H1 (cell line): ENCODE measurements around the gene MORC1. TPM values are rescaled to one million over a fixed set of nuclear protein-coding genes. Genes with fewer than 3 reads are reported as not detected.
A peak's percentile ranks its signal among the peaks of the same experiment; 100 is the strongest.

ENCODE experiments used
- CTCF ChIA-PET: fragments of 300-600 bp; sonication (Branson Sonifier 250); formaldehyde crosslinking; loops from one replicate; lab custom pipeline; 2021; ENCODE audit not compliant: partially characterized antibody; lab: Charles Lee
- POLR2A ChIA-PET: fragments of 300-600 bp; sonication (Branson Sonifier 250); formaldehyde crosslinking; loops from one replicate; lab custom pipeline; 2021; ENCODE audit warnings: inconsistent platforms; ENCODE audit not compliant: partially characterized antibody; lab: Charles Lee
- DNase-seq, 2 experiments: peaks; one replicate each; pipeline versions ENCODE4 v3.0.0 to v3.0.0-alpha.2; 2010 to 2022; ENCODE audit warnings: low spot score in 2 of 2, low read depth in 1 of 2, mixed read lengths in 1 of 2
- FAIRE-seq: peaks from 2 replicates; lab custom pipeline; 2011; peaks lifted over from hg19 to GRCh38; lab: Jason Lieb, UNC
- H2AFZ ChIP-seq: 2 replicates; pipeline ENCODE4 v1.8.1; 2012; ENCODE audit warnings: low read length, inconsistent platforms
- H2AK5ac ChIP-seq: 2 replicates; pipeline ENCODE4 v1.6.1; 2013; ENCODE audit warnings: low read depth, low read length
- H2BK120ac ChIP-seq: replicated peaks from 2 replicates; pipeline ENCODE3; 2013; ENCODE audit warnings: low read depth, low read length, inconsistent platforms
- H2BK12ac ChIP-seq: 2 replicates; pipeline ENCODE4 v1.6.1; 2013; ENCODE audit warnings: low read depth, low read length
- H2BK15ac ChIP-seq: 2 replicates; pipeline ENCODE4 v1.6.1; 2013; ENCODE audit warnings: low read length
- H2BK20ac ChIP-seq: 2 replicates; pipeline ENCODE4 v1.6.1; 2013; ENCODE audit warnings: low read length
- H2BK5ac ChIP-seq: 2 replicates; pipeline ENCODE4 v1.6.1; 2013; ENCODE audit warnings: low read depth, low read length
- H3K14ac ChIP-seq: 2 replicates; pipeline ENCODE4 v1.6.1; 2013; ENCODE audit warnings: inconsistent platforms; ENCODE audit not compliant: insufficient read length
- H3K18ac ChIP-seq: 2 replicates; pipeline ENCODE4 v1.6.1; 2013; ENCODE audit warnings: low read length; ENCODE audit errors: extremely low read depth
- H3K23ac ChIP-seq: 2 replicates; pipeline ENCODE4 v1.6.1; 2013; ENCODE audit warnings: inconsistent platforms; ENCODE audit not compliant: insufficient read length
- H3K23me2 ChIP-seq: 2 replicates; pipeline ENCODE4 v1.6.1; 2013; ENCODE audit warnings: low read depth, low read length
- H3K27ac ChIP-seq: 2 replicates; pipeline ENCODE4 v1.6.1; 2011; ENCODE audit warnings: low read depth, low read length, inconsistent platforms
- H3K27me3 ChIP-seq, 4 experiments: replicated peaks in 1 of 4; 1 replicate in 1 of 4; 2 replicates in 3 of 4; pipeline versions ENCODE4 v1.6.1 to v1.8.1; 2011 to 2013; ENCODE audit warnings: low read length in 3 of 4, mild to moderate bottlenecking in 3 of 4, inconsistent platforms in 2 of 4, mixed read lengths in 2 of 4, moderate library complexity in 1 of 4; ENCODE audit not compliant: control insufficient read depth in 3 of 4, insufficient read depth in 3 of 4; ENCODE audit errors: extremely low read depth in 1 of 4
- H3K36me3 ChIP-seq, 4 experiments: 2 replicates each; pipeline versions ENCODE4 v1.6.1 to v1.8.1; 2011 to 2013; ENCODE audit warnings: mild to moderate bottlenecking in 4 of 4, low read length in 3 of 4, moderate library complexity in 2 of 4, control low read depth in 1 of 4, inconsistent platforms in 1 of 4; ENCODE audit not compliant: insufficient read depth in 4 of 4, control insufficient read depth in 2 of 4
- H3K4ac ChIP-seq: replicated peaks from 2 replicates; pipeline ENCODE3; 2013; ENCODE audit warnings: low read length, low read depth, mixed read lengths, inconsistent platforms; ENCODE audit not compliant: insufficient read length
- H3K4me1 ChIP-seq, 4 experiments: replicated peaks in 1 of 4; 1 replicate in 1 of 4; 2 replicates in 3 of 4; pipeline versions ENCODE4 v1.6.1 to v1.8.1; 2011 to 2013; ENCODE audit warnings: low read length in 3 of 4, inconsistent platforms in 2 of 4, mixed read lengths in 1 of 4; ENCODE audit not compliant: insufficient read depth in 4 of 4, control insufficient read depth in 3 of 4
- H3K4me2 ChIP-seq, 2 experiments: 2 replicates each; pipeline versions ENCODE4 v1.6.1 to v1.8.1; 2011 to 2013; ENCODE audit warnings: low read depth in 2 of 2, low read length in 2 of 2, control low read depth in 1 of 2, inconsistent platforms in 1 of 2, mild to moderate bottlenecking in 1 of 2; ENCODE audit not compliant: insufficient read depth in 1 of 2
- H3K4me3 ChIP-seq, 4 experiments: fragments of 200-600, 300-600 bp in 1 of 4; sonication (generic), shearing (Covaris generic), sonication (Bioruptor Twin) in 1 of 4; 2 replicates each; pipeline versions ENCODE4 v1.5.1 to v1.8.1; 2011 to 2016; ENCODE audit warnings: low read length in 4 of 4, low read depth in 3 of 4, control low read depth in 2 of 4, inconsistent platforms in 2 of 4, mild to moderate bottlenecking in 2 of 4, mixed read lengths in 1 of 4, moderate library complexity in 1 of 4; ENCODE audit not compliant: insufficient read depth in 2 of 4; ENCODE audit errors: extremely low read depth in 1 of 4
- H3K56ac ChIP-seq: replicated peaks from 2 replicates; pipeline ENCODE3; 2013; ENCODE audit warnings: low read depth, mild to moderate bottlenecking, mixed read lengths, low read length, inconsistent platforms; ENCODE audit not compliant: insufficient read length
- H3K79me1 ChIP-seq: 2 replicates; pipeline ENCODE4 v1.6.1; 2013; ENCODE audit warnings: low read depth, low read length, control low read depth
- H3K79me2 ChIP-seq, 2 experiments: 2 replicates each; pipeline versions ENCODE4 v1.6.1 to v1.8.1; 2012 to 2013; ENCODE audit warnings: low read length in 2 of 2, mild to moderate bottlenecking in 2 of 2, inconsistent platforms in 1 of 2; ENCODE audit not compliant: insufficient read depth in 2 of 2, control insufficient read depth in 1 of 2
- H3K9ac ChIP-seq, 4 experiments: replicated peaks in 1 of 4; 1 replicate in 1 of 4; 2 replicates in 3 of 4; pipeline versions ENCODE4 v1.6.1 to v1.8.1; 2011 to 2013; ENCODE audit warnings: low read depth in 3 of 4, low read length in 3 of 4, control low read depth in 2 of 4, mild to moderate bottlenecking in 2 of 4, moderate library complexity in 2 of 4, inconsistent platforms in 1 of 4; ENCODE audit errors: extremely low read depth in 1 of 4
- H3K9me3 ChIP-seq, 2 experiments: 2 replicates each; pipeline versions ENCODE4 v1.6.1 to v1.8.1; 2012 to 2013; ENCODE audit warnings: mild to moderate bottlenecking in 2 of 2, moderate library complexity in 2 of 2, control low read depth in 1 of 2, inconsistent platforms in 1 of 2, low read depth in 1 of 2, low read length in 1 of 2, mixed read lengths in 1 of 2; ENCODE audit not compliant: insufficient read depth in 2 of 2
- H4K20me1 ChIP-seq, 2 experiments: replicated peaks in 1 of 2; 2 replicates each; pipeline versions ENCODE3 to v1.8.1; 2011 to 2013; ENCODE audit warnings: inconsistent platforms in 2 of 2, low read length in 2 of 2, mild to moderate bottlenecking in 1 of 2; ENCODE audit not compliant: insufficient read depth in 2 of 2, control insufficient read depth in 1 of 2
- H4K5ac ChIP-seq: 2 replicates; pipeline ENCODE4 v1.6.1; 2013; ENCODE audit warnings: low read length, low read depth, mixed read lengths, inconsistent platforms; ENCODE audit not compliant: insufficient read length
- H4K8ac ChIP-seq: 2 replicates; pipeline ENCODE4 v1.8.0; 2013; ENCODE audit warnings: mild to moderate bottlenecking, moderate library complexity, low read length, inconsistent platforms; ENCODE audit not compliant: insufficient read depth; ENCODE audit errors: extremely low read depth
- H4K91ac ChIP-seq: replicated peaks from 2 replicates; pipeline ENCODE3; 2013; ENCODE audit warnings: low read length, mixed read lengths, inconsistent platforms; ENCODE audit not compliant: insufficient read length
- BCL11A ChIP-seq, 2 experiments: IDR thresholded peaks; one replicate each; pipeline ENCODE4 v1.6.1; 2011; ENCODE audit warnings: low read depth in 2 of 2, low read length in 2 of 2, mild to moderate bottlenecking in 2 of 2
- CHD2 ChIP-seq: IDR thresholded peaks from 2 replicates; pipeline ENCODE4 v1.6.1; 2012; ENCODE audit warnings: low read length, improper control_type of control experiment
- CTCF ChIP-seq, 3 experiments: IDR thresholded peaks; 1 replicate in 2 of 3; 2 replicates in 1 of 3; pipeline versions ENCODE4 v1.5.1 to v1.6.1; 2011; ENCODE audit warnings: low read length in 3 of 3, mild to moderate bottlenecking in 3 of 3, inconsistent platforms in 2 of 3, low read depth in 1 of 3, moderate library complexity in 1 of 3; ENCODE audit not compliant: insufficient read depth in 1 of 3; ENCODE audit errors: control extremely low read depth in 1 of 3
- FOSL1 ChIP-seq: IDR thresholded peaks from 2 replicates; pipeline ENCODE4 v1.6.1; 2011; ENCODE audit warnings: mild to moderate bottlenecking, low read depth, low read length, moderate library complexity; ENCODE audit not compliant: insufficient read depth
- GTF2F1 ChIP-seq: IDR thresholded peaks from 2 replicates; pipeline ENCODE4 v1.6.1; 2012; ENCODE audit warnings: low read depth, low read length, improper control_type of control experiment, borderline replicate concordance
- POLR2AphosphoS5 ChIP-seq: IDR thresholded peaks from 2 replicates; pipeline ENCODE4 v1.6.1; 2011; ENCODE audit warnings: low read depth, low read length
- TAF1 ChIP-seq: IDR thresholded peaks from 2 replicates; pipeline ENCODE4 v1.6.1; 2011; ENCODE audit warnings: mild to moderate bottlenecking, low read depth, low read length
- WGBS, 2 experiments: shearing (Covaris generic) in 1 of 2; methylation state at CpG; one replicate each; pipeline versions ENCODE4 v1.1.6 to v1.1.7; 2013 to 2015; ENCODE audit warnings: low lambda C conversion rate in 2 of 2, mixed read lengths in 2 of 2, inconsistent platforms in 1 of 2, low coverage in 1 of 2, missing lambda C conversion rate in 1 of 2; ENCODE audit not compliant: insufficient replicate concordance in 2 of 2, insufficient coverage in 1 of 2, insufficient read length in 1 of 2; ENCODE audit errors: extremely low coverage in 1 of 2, missing lambda C conversion rate in 1 of 2; 5-methylcytosine and 5-hydroxymethylcytosine counted together
- polyA plus RNA-seq, 7 experiments: library from polyadenylated mRNA; depleted of rRNA in 3 of 7; stranded (reverse) in 5 of 7; unstranded in 2 of 7; fragments of >200 nt in 5 of 7; fragments of 200-250 nt in 2 of 7; gene quantifications; 1 replicate in 5 of 7; 2 replicates in 1 of 7; 4 replicates in 1 of 7; pipeline versions ENCODE4 v1.2.1 to v1.2.3, GENCODE V29; 2011 to 2013; ENCODE audit warnings: missing spikeins in 2 of 7, mixed read lengths in 2 of 7
- total RNA-seq: library from RNA; stranded (reverse); fragmentation: NEBNext Ultra II Directional; extraction: Animal tissue kit (Norgen Biotek cat#: 25700); gene quantifications from 2 replicates; pipeline ENCODE4 v1.2.1, GENCODE V29; 2021

Gene MORC1
- total and polyA plus RNA-seq, 2 of the 8 experiments (the other 6 are each of a cell fraction or from before 2014, with no cell fraction given): not detected

DNA sequence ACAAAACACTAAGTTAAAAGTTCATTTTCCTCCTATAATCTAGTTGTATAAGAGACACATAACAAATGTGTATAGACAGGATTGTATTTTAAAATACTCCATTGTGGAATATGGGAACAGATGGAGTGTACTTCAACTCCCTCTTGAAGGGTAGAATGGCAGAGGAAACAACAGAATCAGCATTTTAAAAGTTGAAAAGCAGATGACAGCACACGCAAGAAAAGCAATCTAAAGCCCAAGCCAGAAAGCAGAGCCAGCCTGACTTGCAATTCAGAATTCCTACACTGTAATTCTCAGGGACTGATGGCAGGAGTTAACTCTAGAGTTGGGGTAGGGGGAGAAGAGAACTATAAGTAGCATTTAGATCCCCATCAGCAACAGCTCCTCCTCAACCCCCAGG, 22.8 kb downstream of the MORC1 start:
- H4K20me1 ChIP-seq: no peaks in the 10 kb centered on the region
- H3K4me2 ChIP-seq: no peak overlapping the region
- no peaks in the 10 kb centered on the region for H3K79me1 ChIP-seq
- no peak overlapping the region for H2BK12ac ChIP-seq
- no peak for DNase-seq
- H3K23me2 ChIP-seq: no peaks in the 10 kb centered on the region
- H3K27ac ChIP-seq: no peak overlapping the region
- H2BK20ac ChIP-seq: no peak overlapping the region
- no peak overlapping the region for H3K4me3 ChIP-seq
- H3K79me2 ChIP-seq: no peaks in the 10 kb centered on the region
- no peak for FAIRE-seq
- H3K18ac ChIP-seq: no peak overlapping the region
- 87% methylated on average over 1 of the region's 1 CpG; no CpG with 5 or more reads in 1 of the 2 experiments for WGBS, 2 experiments
- H3K23ac ChIP-seq: no peak overlapping the region
- no peak overlapping the region for H3K56ac ChIP-seq
- no peak overlapping the region for H2BK5ac ChIP-seq
- no peak overlapping the region for H2AK5ac ChIP-seq
- POLR2A ChIA-PET: no interaction called here
- CTCF ChIA-PET: interaction anchor here (1.3 to 4.7 kb wide), 2 partner anchors 13 to 70 kb away, joined by 6 to 37 read pairs; no protein-coding TSS in a partner anchor
- H2BK120ac ChIP-seq: no peak overlapping the region
- no peaks in the 10 kb centered on the region for H3K27me3 ChIP-seq
- no peak overlapping the region for H2BK15ac ChIP-seq
- no peak overlapping the region for H3K9ac ChIP-seq
- H3K14ac ChIP-seq: no peak overlapping the region
- no peak overlapping the region for H4K8ac ChIP-seq
- no peak overlapping the region for H4K5ac ChIP-seq
- H4K91ac ChIP-seq: no peak overlapping the region
- H3K9me3 ChIP-seq: no peaks in the 10 kb centered on the region
- TF ChIP-seq GTF2F1 (no peak), POLR2AphosphoS5 (no peak), TAF1 (no peak), CHD2 (no peak), FOSL1 (no peak), BCL11A (IDR thresholded peaks at IDR 0.05; ENCODE audit: low read depth in 2 of 2, low read length in 2 of 2) (no peak), CTCF (IDR thresholded peaks at IDR 0.05; ENCODE audit: control extremely low read depth in 1 of 3, insufficient read depth in 1 of 3, low read depth in 1 of 3, low read length in 3 of 3) (no peak)
- H3K4me1 ChIP-seq: no peaks in the 10 kb centered on the region
- H3K36me3 ChIP-seq: no peaks in the 10 kb centered on the region
- no peak overlapping the region for H3K4ac ChIP-seq
- H2AFZ ChIP-seq: 0 out of 2 replicates have a peak overlapping the region, but pooled peaks have one; percentile 42
